Small intestine (tissue), 7 donors: ENCODE data around the gene GABBR1. TPM values are rescaled to one million over a fixed set of nuclear protein-coding genes. Genes with fewer than 3 reads are reported as not detected.

ENCODE experiments used
- DNase-seq, 2 donors: peaks; one replicate each; pipeline versions ENCODE4 v3.0.0 to v3.0.0-alpha.2; 2013
- FAIRE-seq: peaks from 2 replicates; lab custom pipeline; 2012; peaks lifted over from hg19 to GRCh38; lab: Jason Lieb, UNC
- H3K27ac ChIP-seq, 3 donors: one replicate each; pipeline ENCODE4 v1.5.1; 2013; ENCODE audit warnings: low read length in 2 of 3, mild to moderate bottlenecking in 2 of 3, control low read depth in 1 of 3, inconsistent platforms in 1 of 3, low read depth in 1 of 3, moderate library complexity in 1 of 3
- H3K27me3 ChIP-seq, 3 donors: one replicate each; pipeline ENCODE4 v1.6.1; 2013; ENCODE audit warnings: low read length in 3 of 3, inconsistent platforms in 1 of 3; ENCODE audit not compliant: control insufficient read depth in 3 of 3, insufficient read depth in 3 of 3
- H3K36me3 ChIP-seq, 3 donors: one replicate each; pipeline ENCODE4 v1.6.1; 2013; ENCODE audit warnings: low read length in 3 of 3, inconsistent platforms in 1 of 3, low read depth in 1 of 3, mild to moderate bottlenecking in 1 of 3, moderate library complexity in 1 of 3; ENCODE audit not compliant: control insufficient read depth in 3 of 3, insufficient read depth in 2 of 3
- H3K4me1 ChIP-seq, 3 donors: one replicate each; pipeline ENCODE4 v1.6.1; 2013; ENCODE audit warnings: low read length in 2 of 3, inconsistent platforms in 1 of 3, low read depth in 1 of 3, mild to moderate bottlenecking in 1 of 3, moderate library complexity in 1 of 3; ENCODE audit not compliant: control insufficient read depth in 3 of 3, insufficient read depth in 2 of 3
- H3K4me3 ChIP-seq, 3 donors: one replicate each; pipeline ENCODE4 v1.5.1; 2013; ENCODE audit warnings: low read length in 3 of 3, control low read depth in 1 of 3, inconsistent platforms in 1 of 3, low read depth in 1 of 3, mild to moderate bottlenecking in 1 of 3, moderate library complexity in 1 of 3
- H3K9me3 ChIP-seq, 2 donors: one replicate each; pipeline ENCODE4 v1.6.1; 2013; ENCODE audit warnings: low read depth in 1 of 2, low read length in 1 of 2; ENCODE audit not compliant: control insufficient read depth in 2 of 2, insufficient read depth in 1 of 2
- WGBS, 3 donors: extraction: QIAGEN DNeasy Blood & Tissue Kit; methylation state at CpG; one replicate each; pipeline ENCODE4 v1.1.7; 2013; 5-methylcytosine and 5-hydroxymethylcytosine counted together
- polyA plus RNA-seq, 4 donors: library from polyadenylated mRNA; stranded (reverse) in 3 of 4; unstranded in 1 of 4; fragments of 200-250 nt in 3 of 4; fragments of 120-200 nt in 1 of 4; gene quantifications; one replicate each; pipeline versions ENCODE4 v1.2.1 to v1.2.3, GENCODE V29; 2013
- donor health status: healthy with polysubstance abuse.
- donor health status: control.
- donor health status: control.
- donor health status: Bipolar disorder and iron deficiency.
- donor health status: healthy.

Gene GABBR1
- polyA plus RNA-seq, 4 donors: 0.22 to 12.2 (median 7.1) TPM

- Histone ChIP-seq H3K9me3 (no peaks in the 10 kb centered on the region), H3K27ac (no peak overlapping the region), H3K36me3 (peaks cover 0 to 16% (median 0%) of the 10 kb centered on the region in 3 donors), H3K4me1 (no peaks in the 10 kb centered on the region), H3K4me3 (no peak overlapping the region), H3K27me3 (no peaks in the 10 kb centered on the region)
- 84 to 93% (median 90%) methylated on average over 11 of the region's 11 CpGs for WGBS, 3 donors
- FAIRE-seq (no peak), DNase-seq (no peak)
These were observed 29.5 kb downstream of the GABBR1 start for GRCh38 chr6:29603456-29603855.

GRCh38 chr6:29602564-29603361 is 30.2 kb downstream of the GABBR1 start:
- Histone ChIP-seq H3K27ac (no peak overlapping the region), H3K36me3 (peaks cover 0 to 15% (median 0%) of the 10 kb centered on the region in 3 donors), H3K27me3 (no peaks in the 10 kb centered on the region), H3K4me1 (no peaks in the 10 kb centered on the region), H3K9me3 (no peaks in the 10 kb centered on the region), H3K4me3 (no peak overlapping the region)
- FAIRE-seq (no peak), DNase-seq (no peak)
- WGBS, 3 donors: 76 to 78% (median 77%) methylated on average over 11 to 12 of the region's 12 CpGs

DNA sequence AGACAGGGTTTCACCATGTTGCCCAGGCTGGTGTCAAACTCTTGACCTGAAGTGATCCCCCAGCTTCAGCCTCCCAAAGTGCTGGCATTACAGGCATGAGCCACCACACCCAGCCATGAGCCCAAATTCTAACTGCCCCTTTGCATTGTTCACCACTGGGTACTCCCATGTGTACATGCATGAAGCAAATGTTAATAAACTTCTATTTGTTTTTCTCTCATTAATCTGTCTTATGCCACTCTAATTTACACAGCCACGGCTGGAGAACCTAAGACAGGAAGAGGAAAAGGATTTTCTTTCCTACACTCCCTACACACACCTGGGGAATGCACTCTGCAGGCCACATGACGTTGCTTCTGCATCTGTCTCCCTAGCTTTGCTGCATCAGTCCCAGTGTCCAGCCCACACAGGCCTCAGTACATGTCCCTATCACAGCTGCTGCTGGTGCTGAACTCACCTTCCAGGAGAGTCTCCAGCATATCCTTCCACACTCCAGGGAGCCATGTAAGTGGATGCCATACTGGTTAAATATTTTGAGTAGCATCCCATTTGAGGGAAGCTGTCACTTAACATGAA is 34.7 kb downstream of the GABBR1 start:
- no peak for FAIRE-seq
- WGBS, 3 donors: 20 to 33% (median 27%) methylated on average over 2 of the region's 2 CpGs
- no peaks in the 10 kb centered on the region for H3K27me3 ChIP-seq
- H3K27ac ChIP-seq: no peak overlapping the region
- no peak overlapping the region for H3K4me3 ChIP-seq
- no peaks in the 10 kb centered on the region for H3K4me1 ChIP-seq
- no peaks in the 10 kb centered on the region for H3K9me3 ChIP-seq
- no peak for DNase-seq
- peaks cover 0 to under 1% (median 0%) of the 10 kb centered on the region in 3 donors for H3K36me3 ChIP-seq

GRCh38 chr6:29597184-29597583 is 35.8 kb downstream of the GABBR1 start:
- H3K9me3 ChIP-seq: no peaks in the 10 kb centered on the region
- DNase-seq (no peak), FAIRE-seq (no peak)
- H3K27ac ChIP-seq: no peak overlapping the region
- 69 to 87% (median 86%) methylated on average over 2 of the region's 2 CpGs for WGBS, 3 donors
- H3K4me3 ChIP-seq: no peak overlapping the region
- peaks cover 0 to 3% (median under 1%) of the 10 kb centered on the region in 3 donors for H3K27me3 ChIP-seq
- H3K4me1 ChIP-seq: no peaks in the 10 kb centered on the region
- H3K36me3 ChIP-seq: no peaks in the 10 kb centered on the region

DNA sequence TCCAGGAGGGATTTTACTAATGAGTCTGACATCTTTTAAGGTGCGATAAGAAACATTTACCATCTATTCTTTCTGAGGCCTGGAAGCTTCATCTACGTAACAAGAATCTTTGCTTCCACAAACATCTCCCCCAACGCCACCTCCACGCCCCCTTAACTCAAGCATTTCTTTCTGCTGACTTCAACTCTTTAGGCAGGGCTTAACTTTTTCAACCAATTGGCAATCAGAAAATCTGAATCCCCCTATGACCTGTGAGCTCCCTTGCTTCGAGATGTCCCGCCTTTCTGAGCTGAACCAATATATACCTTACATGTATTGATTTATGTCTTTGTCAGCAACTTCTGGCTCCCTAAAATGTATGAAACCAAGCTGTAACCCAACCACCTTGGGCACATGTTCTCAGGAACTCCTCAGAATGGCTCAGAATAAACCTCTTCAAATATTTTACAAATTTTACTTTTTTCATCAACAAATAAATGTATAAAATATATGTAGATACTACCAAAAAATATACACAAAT is 36.5 kb downstream of the GABBR1 start:
- DNase-seq (no peak), FAIRE-seq (no peak)
- no peaks in the 10 kb centered on the region for H3K4me1 ChIP-seq
- H3K9me3 ChIP-seq: no peaks in the 10 kb centered on the region
- H3K36me3 ChIP-seq: no peaks in the 10 kb centered on the region
- H3K27me3 ChIP-seq: peaks cover 0 to 6% (median 4%) of the 10 kb centered on the region in 3 donors
- WGBS, 3 donors: 81 to 85% (median 84%) methylated on average over 6 of the region's 6 CpGs
- H3K27ac ChIP-seq: no peak overlapping the region
- no peak overlapping the region for H3K4me3 ChIP-seq

GRCh38 chr6:29593199-29593855 is 39.7 kb downstream of the GABBR1 start:
- DNase-seq: no peak
- FAIRE-seq: no peak
- no peaks in the 10 kb centered on the region for H3K4me1 ChIP-seq
- no peak overlapping the region for H3K27ac ChIP-seq
- peaks cover 0 to 6% (median 4%) of the 10 kb centered on the region in 3 donors for H3K27me3 ChIP-seq
- H3K36me3 ChIP-seq: no peaks in the 10 kb centered on the region
- H3K4me3 ChIP-seq: no peak overlapping the region
- H3K9me3 ChIP-seq: no peaks in the 10 kb centered on the region
- WGBS, 3 donors: 21 to 32% (median 24%) methylated on average over 4 of the region's 4 CpGs

DNA sequence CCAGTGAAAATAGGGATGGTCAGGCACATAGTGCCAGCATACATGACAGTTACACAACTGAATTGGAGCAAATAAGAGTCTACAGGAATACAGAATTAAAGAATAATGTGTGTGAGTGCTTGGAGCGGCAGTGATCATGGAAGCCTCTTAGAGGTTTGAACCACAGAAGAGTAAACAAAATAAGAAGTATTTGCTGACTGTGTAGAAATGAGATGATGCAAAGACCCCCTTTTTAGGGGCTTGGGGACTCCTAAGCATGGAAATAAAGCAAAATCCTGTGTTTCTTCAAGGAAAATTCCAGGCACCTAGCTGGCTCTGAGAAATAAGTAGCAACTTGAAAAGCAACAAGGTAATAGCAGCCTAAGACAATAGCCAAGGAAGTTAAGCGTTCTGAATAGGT is 41.3 kb downstream of the GABBR1 start:
- no peak overlapping the region for H3K27ac ChIP-seq
- H3K27me3 ChIP-seq: peaks cover 0 to 6% (median 4%) of the 10 kb centered on the region in 3 donors
- H3K4me3 ChIP-seq: no peak overlapping the region
- H3K36me3 ChIP-seq: no peaks in the 10 kb centered on the region
- no peak for DNase-seq
- no peak for FAIRE-seq
- H3K4me1 ChIP-seq: no peaks in the 10 kb centered on the region
- H3K9me3 ChIP-seq: no peaks in the 10 kb centered on the region
- 55 to 71% (median 69%) methylated on average over 2 of the region's 2 CpGs for WGBS, 3 donors

- Histone ChIP-seq H3K36me3 (no peaks in the 10 kb centered on the region), H3K4me3 (no peak overlapping the region), H3K27ac (no peak overlapping the region), H3K27me3 (peaks cover 0 to 6% (median 4%) of the 10 kb centered on the region in 3 donors), H3K9me3 (no peaks in the 10 kb centered on the region), H3K4me1 (no peaks in the 10 kb centered on the region)
- DNase-seq: no peak
- FAIRE-seq: no peak
- 78 to 89% (median 79%) methylated on average over 4 of the region's 4 CpGs for WGBS, 3 donors
These were observed 42.7 kb downstream of the GABBR1 start for GRCh38 chr6:29590218-29590808.
